COLO668 (cell line): ENCODE measurements around the gene GAGE2A.
"Not testable (repeated sequence)": the region's sequence is repeated elsewhere in the genome, so short reads cannot be mapped to it uniquely, and the experiment has no call there.

Experiments
- DNase-seq: peaks from one replicate; lab custom pipeline; 2025; ENCODE audit not compliant: unreplicated experiment; lab: John Stamatoyannopoulos, UW

Gene GAGE2A

DNA sequence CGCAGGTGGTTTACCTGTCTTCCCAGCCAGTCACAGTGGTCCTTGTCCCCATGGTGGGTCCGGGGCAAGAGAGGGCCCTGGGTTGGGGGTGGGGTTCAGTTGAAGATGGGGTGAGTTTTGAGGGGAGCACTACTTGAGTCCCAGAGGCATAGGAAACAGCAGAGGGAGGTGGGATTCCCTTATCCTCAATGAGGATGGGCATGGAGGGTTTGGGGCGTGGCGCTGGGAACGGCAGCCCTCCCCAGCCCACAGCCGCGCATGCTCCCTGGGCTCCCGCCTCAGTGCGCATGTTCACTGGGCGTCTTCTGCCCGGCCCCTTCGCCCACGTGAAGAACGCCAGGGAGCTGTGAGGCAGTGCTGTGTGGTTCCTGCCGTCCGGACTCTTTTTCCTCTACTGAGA is at the start of gene GAGE2A:
GAGE2A (plus strand) TSS at position 301 of the 400 bp plus-strand sequence. CDS start 1,155 bp downstream, outside the sequence.
- DNase-seq: not testable (repeated sequence)

DNA sequence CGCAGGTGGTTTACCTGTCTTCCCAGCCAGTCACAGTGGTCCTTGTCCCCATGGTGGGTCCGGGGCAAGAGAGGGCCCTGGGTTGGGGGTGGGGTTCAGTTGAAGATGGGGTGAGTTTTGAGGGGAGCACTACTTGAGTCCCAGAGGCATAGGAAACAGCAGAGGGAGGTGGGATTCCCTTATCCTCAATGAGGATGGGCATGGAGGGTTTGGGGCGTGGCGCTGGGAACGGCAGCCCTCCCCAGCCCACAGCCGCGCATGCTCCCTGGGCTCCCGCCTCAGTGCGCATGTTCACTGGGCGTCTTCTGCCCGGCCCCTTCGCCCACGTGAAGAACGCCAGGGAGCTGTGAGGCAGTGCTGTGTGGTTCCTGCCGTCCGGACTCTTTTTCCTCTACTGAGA is 47.9 kb upstream of the GAGE2A start, which contains the start of gene GAGE12D:
GAGE12D (plus strand) TSS at position 301 of the 400 bp plus-strand sequence. CDS start 1,155 bp downstream, outside the sequence.
- DNase-seq: not testable (repeated sequence)

DNA sequence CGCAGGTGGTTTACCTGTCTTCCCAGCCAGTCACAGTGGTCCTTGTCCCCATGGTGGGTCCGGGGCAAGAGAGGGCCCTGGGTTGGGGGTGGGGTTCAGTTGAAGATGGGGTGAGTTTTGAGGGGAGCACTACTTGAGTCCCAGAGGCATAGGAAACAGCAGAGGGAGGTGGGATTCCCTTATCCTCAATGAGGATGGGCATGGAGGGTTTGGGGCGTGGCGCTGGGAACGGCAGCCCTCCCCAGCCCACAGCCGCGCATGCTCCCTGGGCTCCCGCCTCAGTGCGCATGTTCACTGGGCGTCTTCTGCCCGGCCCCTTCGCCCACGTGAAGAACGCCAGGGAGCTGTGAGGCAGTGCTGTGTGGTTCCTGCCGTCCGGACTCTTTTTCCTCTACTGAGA is 38.3 kb upstream of the GAGE2A start, which contains the start of gene GAGE12E:
GAGE12E (plus strand) TSS at position 301 of the 400 bp plus-strand sequence. CDS start 1,155 bp downstream, outside the sequence.
- DNase-seq: not testable (repeated sequence)

- not testable (repeated sequence) for DNase-seq
Measured at GRCh38 chrX:49560542-49560941, 28.8 kb upstream of the GAGE2A start, which contains the start of gene GAGE12F. Gene GAGE12F (plus strand): TSS chrX:49560842. CDS start chrX:49561997, 1,155 bp downstream.

- DNase-seq: not testable (repeated sequence)
Measured at GRCh38 chrX:49568728-49569127, 20.6 kb upstream of the GAGE2A start.

DNA sequence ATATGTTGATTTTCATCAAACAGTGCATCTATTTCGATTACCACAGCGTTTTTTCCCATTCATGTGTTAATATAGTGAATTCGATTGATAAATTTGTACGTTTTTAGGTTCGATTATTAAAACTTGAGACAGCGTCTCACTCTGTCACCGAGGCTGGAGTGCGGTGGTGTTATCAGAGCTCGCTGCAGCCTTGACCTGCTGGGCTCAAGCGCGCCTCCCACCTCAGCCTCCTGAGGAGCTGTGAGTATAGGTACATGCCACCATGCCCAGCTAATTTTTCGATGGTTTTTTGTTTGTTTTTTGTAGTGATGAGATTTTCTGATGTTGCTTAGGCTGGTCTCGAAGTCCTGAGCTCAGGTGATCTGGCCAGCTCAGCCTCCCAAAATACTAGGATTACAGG is 20.1 kb upstream of the GAGE2A start:
- not testable (repeated sequence) for DNase-seq

- not testable (repeated sequence) for DNase-seq
Measured at GRCh38 chrX:49570100-49570499, 19.2 kb upstream of the GAGE2A start, which contains the start of gene GAGE12G. Gene GAGE12G (plus strand): TSS chrX:49570400. CDS start chrX:49571555, 1,155 bp downstream.

DNA sequence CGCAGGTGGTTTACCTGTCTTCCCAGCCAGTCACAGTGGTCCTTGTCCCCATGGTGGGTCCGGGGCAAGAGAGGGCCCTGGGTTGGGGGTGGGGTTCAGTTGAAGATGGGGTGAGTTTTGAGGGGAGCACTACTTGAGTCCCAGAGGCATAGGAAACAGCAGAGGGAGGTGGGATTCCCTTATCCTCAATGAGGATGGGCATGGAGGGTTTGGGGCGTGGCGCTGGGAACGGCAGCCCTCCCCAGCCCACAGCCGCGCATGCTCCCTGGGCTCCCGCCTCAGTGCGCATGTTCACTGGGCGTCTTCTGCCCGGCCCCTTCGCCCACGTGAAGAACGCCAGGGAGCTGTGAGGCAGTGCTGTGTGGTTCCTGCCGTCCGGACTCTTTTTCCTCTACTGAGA is 9.6 kb upstream of the GAGE2A start, which contains the start of gene GAGE12H:
GAGE12H (plus strand) TSS at position 301 of the 400 bp plus-strand sequence. CDS start 1,155 bp downstream, outside the sequence.
- not testable (repeated sequence) for DNase-seq

GRCh38 chrX:49589769-49590478 is 628 bp downstream of the GAGE2A start:
- not testable (repeated sequence) for DNase-seq

GRCh38 chrX:49590488-49590887 is 1.2 kb downstream of the GAGE2A start:
- DNase-seq: not testable (repeated sequence)

DNA sequence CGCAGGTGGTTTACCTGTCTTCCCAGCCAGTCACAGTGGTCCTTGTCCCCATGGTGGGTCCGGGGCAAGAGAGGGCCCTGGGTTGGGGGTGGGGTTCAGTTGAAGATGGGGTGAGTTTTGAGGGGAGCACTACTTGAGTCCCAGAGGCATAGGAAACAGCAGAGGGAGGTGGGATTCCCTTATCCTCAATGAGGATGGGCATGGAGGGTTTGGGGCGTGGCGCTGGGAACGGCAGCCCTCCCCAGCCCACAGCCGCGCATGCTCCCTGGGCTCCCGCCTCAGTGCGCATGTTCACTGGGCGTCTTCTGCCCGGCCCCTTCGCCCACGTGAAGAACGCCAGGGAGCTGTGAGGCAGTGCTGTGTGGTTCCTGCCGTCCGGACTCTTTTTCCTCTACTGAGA is 9.4 kb downstream of the GAGE2A start, which contains the start of gene GAGE1:
GAGE1 (plus strand) TSS at position 301 of the 400 bp plus-strand sequence. CDS start 1,155 bp downstream, outside the sequence.
- DNase-seq: not testable (repeated sequence)

DNA sequence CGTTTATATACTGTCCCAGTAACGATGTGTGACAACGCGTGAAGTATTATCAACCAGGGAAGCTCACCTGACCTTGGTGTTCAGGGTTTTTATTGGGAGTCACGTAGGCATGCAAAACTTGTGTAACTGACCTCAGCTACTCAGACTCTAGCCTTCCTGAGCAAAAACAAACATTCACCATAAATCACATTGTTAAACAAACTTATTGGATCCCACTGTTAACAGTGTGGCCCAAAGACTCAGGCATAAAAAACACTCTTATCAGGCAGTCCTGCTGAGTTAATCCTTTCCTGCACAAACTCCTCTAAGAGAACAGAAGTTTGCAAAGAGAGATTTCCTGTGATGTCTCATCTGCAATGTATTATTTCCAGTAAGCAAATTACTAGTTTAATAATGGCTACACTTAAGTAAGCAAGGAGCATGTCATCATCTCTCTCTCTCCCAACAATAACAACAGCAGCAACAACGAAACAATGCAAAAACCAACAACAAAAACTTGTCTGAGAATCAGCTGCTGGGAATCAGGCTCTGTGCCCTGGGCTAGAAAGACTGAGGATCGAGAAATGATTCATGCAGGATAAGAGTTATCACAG is 21.5 kb downstream of the GAGE2A start:
- no peak for DNase-seq

GRCh38 chrX:49618574-49618973 is 29.3 kb downstream of the GAGE2A start:
- no peak for DNase-seq

- peak; percentile 0 for DNase-seq
Measured at GRCh38 chrX:49627086-49627777, 37.9 kb downstream of the GAGE2A start.

- no peak for DNase-seq
Measured at GRCh38 chrX:49644991-49645637, 55.8 kb downstream of the GAGE2A start.
